HG03571 (cell line): ENCODE measurements around the gene FHOD3.
A peak's percentile ranks its signal among the peaks of the same experiment; 100 is the strongest.
"Not testable (repeated sequence)": the region's sequence is repeated elsewhere in the genome, so short reads cannot be mapped to it uniquely, and the experiment has no call there.

ENCODE experiments used
- ATAC-seq: cut with Tn5 transposase; IDR thresholded peaks from one replicate; pipeline ENCODE4 v1.9.1; 2021; ENCODE audit not compliant: unreplicated experiment

The FHOD3 gene

GRCh38 chr18:36812678-36813077 is 515.2 kb downstream of the FHOD3 start:
- no peak for ATAC-seq

GRCh38 chr18:36813101-36813775 is 515.7 kb downstream of the FHOD3 start:
- ATAC-seq, result no peak

GRCh38 chr18:36813824-36814223 is 516.3 kb downstream of the FHOD3 start:
- ATAC-seq, result no peak

GRCh38 chr18:36814994-36815393 is 517.5 kb downstream of the FHOD3 start:
- ATAC-seq, result no peak

GRCh38 chr18:36816096-36816495 is 518.6 kb downstream of the FHOD3 start:
- not testable (repeated sequence) for ATAC-seq

- no peak for ATAC-seq
These were observed 519.5 kb downstream of the FHOD3 start for GRCh38 chr18:36817039-36817438.

GRCh38 chr18:36818652-36819051 is 521.1 kb downstream of the FHOD3 start:
- ATAC-seq, result no peak

- ATAC-seq, result no peak
These were observed 522.1 kb downstream of the FHOD3 start for GRCh38 chr18:36819621-36820020.

GRCh38 chr18:36821681-36822080 is 524.2 kb downstream of the FHOD3 start:
- no peak for ATAC-seq

GRCh38 chr18:36825526-36825925 is 528.0 kb downstream of the FHOD3 start:
- ATAC-seq, result no peak

- no peak for ATAC-seq
These were observed 529.0 kb downstream of the FHOD3 start for GRCh38 chr18:36826556-36826955.

GRCh38 chr18:36828157-36828629 is 530.7 kb downstream of the FHOD3 start:
- no peak for ATAC-seq

- peak; percentile 95 for ATAC-seq
These were observed 531.3 kb downstream of the FHOD3 start, which contains the start of the genes KIAA1328 and TPGS2 for GRCh38 chr18:36828630-36829361. Gene KIAA1328 (plus strand): TSS chr18:36829127. CDS start chr18:36829139, 12 bp downstream. Gene TPGS2 (minus strand): TSS chr18:36829002. CDS start chr18:36828767, 235 bp downstream.
